ENCODE results near the gene SH3BP5. TPM values are rescaled to one million over a fixed set of nuclear protein-coding genes. Genes with fewer than 3 reads are reported as not detected.

SH3BP5 gene
- total RNA-seq, 1 experiment from 2014 or later, result 5.1 TPM

GRCh38 chr3:15306979-15307359, 25.4 kb downstream of the SH3BP5 start:
- DNase-seq (ENCODE audit: low spot score), result no peak
- in situ Hi-C loops (cut with HindIII; ENCODE audit: low sequenced_read_pairs), result no loop called here

DNA sequence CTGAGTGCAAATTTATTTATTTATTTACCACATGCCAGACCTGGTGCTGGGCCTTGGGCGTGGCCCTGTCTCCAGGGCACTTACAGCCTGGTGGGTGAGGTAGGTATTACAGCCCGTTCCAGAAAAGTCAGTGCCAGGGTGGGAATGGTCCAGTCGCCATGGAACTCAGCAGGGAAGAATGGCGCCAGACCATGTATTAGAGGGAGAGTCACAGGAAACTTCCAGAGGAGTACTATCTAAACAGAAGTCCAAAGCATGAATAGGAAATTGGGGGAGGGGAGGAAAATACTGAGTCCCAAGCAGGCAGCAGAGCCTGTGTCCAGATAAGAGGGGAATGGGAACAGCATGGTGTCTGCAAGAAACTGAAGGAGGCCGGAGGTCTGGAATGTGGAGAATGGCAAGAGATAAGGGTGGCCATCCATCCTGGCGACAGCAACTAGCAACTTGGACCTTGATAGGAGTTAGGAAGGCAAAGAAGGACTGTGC, 27.0 kb downstream of the SH3BP5 start:
- in situ Hi-C loops (cut with HindIII; ENCODE audit: low sequenced_read_pairs), result no loop called here
- no peak for DNase-seq (ENCODE audit: low spot score)

DNA sequence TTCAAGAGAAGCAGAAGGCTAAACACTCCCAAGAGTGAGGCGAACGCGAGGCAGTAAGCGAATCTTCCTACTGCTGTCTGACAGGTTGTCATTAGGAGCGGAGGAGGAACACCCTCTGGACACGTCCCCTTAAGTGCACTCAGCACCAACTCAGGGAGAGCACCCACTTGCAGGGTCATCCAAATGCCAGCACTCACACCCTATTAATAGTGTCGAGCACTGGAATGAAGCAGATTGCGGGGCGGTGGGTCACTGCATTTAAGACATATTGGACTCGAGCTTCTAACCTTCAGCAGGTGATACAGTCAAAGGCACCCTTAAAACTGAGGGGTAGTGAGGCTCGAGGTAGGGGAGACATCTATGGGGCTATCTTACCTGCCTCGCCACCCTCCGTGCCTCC, 28.7 kb downstream of the SH3BP5 start:
- DNase-seq (ENCODE audit: low spot score), result no peak
- in situ Hi-C loops (cut with HindIII; ENCODE audit: low sequenced_read_pairs), result no loop called here

GRCh38 chr3:15303216-15303615, 29.2 kb downstream of the SH3BP5 start:
- DNase-seq (ENCODE audit: low spot score), result no peak
- in situ Hi-C loops (cut with HindIII; ENCODE audit: low sequenced_read_pairs), result no loop called here

DNA sequence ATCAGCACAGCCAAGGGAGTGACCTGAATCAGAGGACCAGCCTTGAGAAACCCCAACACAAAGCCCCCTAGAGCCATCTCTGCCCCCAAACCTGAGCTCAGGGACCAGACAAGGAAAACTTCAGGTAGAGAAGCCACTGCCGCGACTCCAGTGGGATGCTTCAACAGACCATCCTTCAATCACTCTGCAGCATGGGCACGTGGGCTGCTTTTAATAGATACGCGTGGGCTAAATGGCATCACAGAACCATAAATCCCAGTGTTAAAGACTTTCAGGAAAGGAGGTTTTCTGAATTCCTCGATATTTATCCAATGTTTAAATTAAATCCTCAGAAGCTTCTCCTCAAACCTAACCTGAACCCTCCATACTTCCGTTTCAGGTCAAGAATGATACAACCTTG, 30.6 kb downstream of the SH3BP5 start:
- no peak for DNase-seq (ENCODE audit: low spot score)
- in situ Hi-C loops (cut with HindIII; ENCODE audit: low sequenced_read_pairs), result no loop called here

GRCh38 chr3:15300323-15301078, 31.9 kb downstream of the SH3BP5 start:
- in situ Hi-C loops (cut with HindIII; ENCODE audit: low sequenced_read_pairs), result no loop called here
- no peak for DNase-seq (ENCODE audit: low spot score)

DNA sequence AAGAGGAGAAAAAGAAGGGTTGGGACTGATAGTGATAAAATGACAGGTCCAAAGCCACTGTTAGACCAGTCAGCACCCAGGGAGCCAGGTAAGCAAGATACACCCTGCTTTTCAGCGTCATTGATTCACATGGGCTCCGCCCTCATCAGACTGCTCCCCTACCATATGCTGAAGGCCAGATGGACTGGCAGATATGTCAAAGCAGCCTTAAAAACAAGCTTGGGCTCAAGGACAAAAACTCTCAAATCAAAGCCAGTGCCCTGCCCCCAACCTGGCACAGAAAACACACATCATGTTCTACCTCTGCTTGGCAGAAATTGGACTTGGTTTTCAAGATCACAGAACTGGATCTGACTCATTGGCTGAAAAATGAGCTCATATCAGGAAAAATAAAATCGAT, 33.4 kb downstream of the SH3BP5 start:
- DNase-seq (ENCODE audit: low spot score), result peak; percentile 97
- in situ Hi-C loops (cut with HindIII; ENCODE audit: low sequenced_read_pairs), result no loop called here

GRCh38 chr3:15298504-15298903, 33.9 kb downstream of the SH3BP5 start:
- in situ Hi-C loops (cut with HindIII; ENCODE audit: low sequenced_read_pairs), result no loop called here
- DNase-seq (ENCODE audit: low spot score), result no peak

- DNase-seq (ENCODE audit: low spot score), result no peak
- in situ Hi-C loops (cut with HindIII; ENCODE audit: low sequenced_read_pairs), result no loop called here
These were observed 34.6 kb downstream of the SH3BP5 start for GRCh38 chr3:15297608-15298350.

GRCh38 chr3:15295506-15295905, 36.9 kb downstream of the SH3BP5 start:
- in situ Hi-C loops (cut with HindIII; ENCODE audit: low sequenced_read_pairs), result no loop called here
- DNase-seq (ENCODE audit: low spot score), result peak; percentile 77

DNA sequence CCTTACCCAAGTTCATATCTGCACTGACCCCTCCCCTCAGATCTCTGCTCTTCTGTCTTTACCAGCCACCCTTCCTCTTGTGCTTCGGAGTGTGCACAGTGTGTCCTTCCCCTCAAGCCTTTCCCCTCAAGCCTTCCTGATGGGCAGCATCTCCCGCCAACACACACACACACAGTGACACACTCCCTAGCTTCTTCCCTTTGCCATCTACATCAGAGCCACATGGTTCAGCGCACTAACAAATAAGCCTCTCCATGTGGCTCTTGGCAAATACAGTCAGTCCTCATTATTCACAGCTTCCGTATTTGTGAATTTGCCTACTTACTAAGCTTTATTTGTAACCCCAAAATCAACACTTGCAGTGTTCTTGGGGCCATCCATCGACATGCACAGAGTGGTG, 37.5 kb downstream of the SH3BP5 start:
- peak; percentile 91 for DNase-seq (ENCODE audit: low spot score)
- in situ Hi-C loops (cut with HindIII; ENCODE audit: low sequenced_read_pairs), result no loop called here

DNA sequence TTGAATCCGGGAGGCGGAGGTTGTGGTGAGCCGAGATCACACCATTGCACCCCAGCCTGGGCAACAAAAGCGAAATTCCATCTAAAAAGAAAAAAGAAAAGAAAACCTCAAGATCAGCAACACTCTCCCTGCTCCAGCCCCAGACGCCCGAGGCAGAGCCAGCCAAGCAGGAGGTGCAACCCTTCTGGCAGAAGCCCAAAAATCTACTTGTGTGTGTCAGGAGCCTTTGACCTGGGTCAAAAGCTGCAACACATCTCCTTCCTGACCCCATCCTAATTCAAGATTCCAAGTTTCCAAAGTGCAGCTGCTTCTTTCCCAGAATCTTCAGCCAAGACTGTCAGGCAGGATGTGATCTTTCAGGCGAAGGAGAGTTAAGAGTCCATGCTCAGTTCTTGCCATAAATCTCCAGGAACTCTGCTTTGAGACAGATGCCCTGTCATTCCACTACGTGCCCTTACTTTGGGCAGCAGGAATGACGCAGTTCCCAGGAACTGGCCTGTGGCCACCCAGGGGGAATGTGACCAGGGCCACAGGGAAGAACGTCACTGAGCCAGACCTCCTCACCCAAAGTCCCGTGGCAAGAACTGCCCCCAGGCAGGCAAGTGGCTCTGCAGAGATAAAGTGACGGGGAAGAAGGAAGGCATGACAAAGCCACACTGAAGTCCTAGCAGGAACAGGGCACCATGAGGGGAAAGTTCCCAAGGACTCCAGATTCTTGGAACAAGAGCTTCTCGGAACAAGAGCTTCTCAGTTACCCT, 39.4 kb downstream of the SH3BP5 start:
- no peak for DNase-seq (ENCODE audit: low spot score)
- in situ Hi-C loops (cut with HindIII; ENCODE audit: low sequenced_read_pairs), result no loop called here

GRCh38 chr3:15291589-15292541, 40.5 kb downstream of the SH3BP5 start:
- in situ Hi-C loops (cut with HindIII; ENCODE audit: low sequenced_read_pairs), result no loop called here
- DNase-seq (ENCODE audit: low spot score), result peak; percentile 77

- DNase-seq (ENCODE audit: low spot score), result no peak
- in situ Hi-C loops (cut with HindIII; ENCODE audit: low sequenced_read_pairs), result no loop called here
These were observed 41.6 kb downstream of the SH3BP5 start for GRCh38 chr3:15290736-15291135.

- no peak for DNase-seq (ENCODE audit: low spot score)
- in situ Hi-C loops (cut with HindIII; ENCODE audit: low sequenced_read_pairs), result no loop called here
These were observed 42.7 kb downstream of the SH3BP5 start for GRCh38 chr3:15289661-15290060.

GRCh38 chr3:15288331-15289035, 43.9 kb downstream of the SH3BP5 start:
- in situ Hi-C loops (cut with HindIII; ENCODE audit: low sequenced_read_pairs), result no loop called here
- no peak for DNase-seq (ENCODE audit: low spot score)

GRCh38 chr3:15287565-15288330, 44.6 kb downstream of the SH3BP5 start:
- no peak for DNase-seq (ENCODE audit: low spot score)
- in situ Hi-C loops (cut with HindIII; ENCODE audit: low sequenced_read_pairs), result no loop called here

DNA sequence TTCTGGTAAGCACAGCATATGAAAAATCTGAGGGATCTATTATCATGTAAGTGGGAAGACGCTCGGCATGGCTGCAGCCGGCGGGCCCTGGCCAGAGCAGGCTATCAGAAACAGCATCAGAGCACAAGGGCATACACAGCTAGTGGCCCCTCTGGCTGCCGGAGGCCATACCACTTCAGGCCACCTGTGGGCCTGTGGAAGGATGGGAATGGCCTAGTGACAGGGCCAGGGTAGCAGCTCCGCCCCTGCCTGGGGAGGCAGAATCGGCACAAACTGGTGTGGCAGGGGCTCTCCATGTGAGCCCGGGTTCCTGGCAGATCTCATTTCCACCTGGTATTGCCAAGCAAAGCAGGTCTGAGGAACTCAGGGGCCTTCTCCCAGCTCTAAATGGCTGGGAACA, 46.4 kb downstream of the SH3BP5 start:
- in situ Hi-C loops (cut with HindIII; ENCODE audit: low sequenced_read_pairs), result no loop called here
- DNase-seq (ENCODE audit: low spot score), result peak; percentile 81

Data from G401 (cell line).